ENCODE results near the gene DNAAF1.

- TF ChIP-seq POLR2A (IDR thresholded peaks at IDR 0.05), result no peak
- no peak for TF ChIP-seq CTCF (IDR thresholded peaks at IDR 0.05)
These were observed 6.6 kb upstream of the DNAAF1 start for GRCh38 chr16:84138500-84138823.
